GM23248 (cell line): ENCODE results near the gene ZNF148.

ENCODE experiments used
- EZH2 ChIP-seq: fragments of 200-600 bp; sonication (generic); IDR thresholded peaks from 2 replicates; pipeline ENCODE4 v1.6.1; 2018; ENCODE audit warnings: antibody characterized with exemption, mild to moderate bottlenecking; ENCODE audit not compliant: insufficient read depth, poor library complexity, severe bottlenecking
- EZH2phosphoT487 ChIP-seq: fragments of 200-600 bp; sonication (generic); IDR thresholded peaks from 2 replicates; pipeline ENCODE4 v1.6.1; 2018; ENCODE audit warnings: antibody characterized with exemption, moderate library complexity, mild to moderate bottlenecking, low read depth; ENCODE audit not compliant: insufficient read depth

- TF ChIP-seq EZH2 (no peak), EZH2phosphoT487 (no peak)
Measured at GRCh38 chr3:125240496-125240895, 134.6 kb downstream of the ZNF148 start.
